GM18858 (cell line): Measurements from ENCODE around the gene KCNC1.

Experiments
- ATAC-seq: cut with Tn5 transposase; IDR thresholded peaks from one replicate; pipeline ENCODE4 v1.9.1; 2021; ENCODE audit not compliant: unreplicated experiment

Gene KCNC1

DNA sequence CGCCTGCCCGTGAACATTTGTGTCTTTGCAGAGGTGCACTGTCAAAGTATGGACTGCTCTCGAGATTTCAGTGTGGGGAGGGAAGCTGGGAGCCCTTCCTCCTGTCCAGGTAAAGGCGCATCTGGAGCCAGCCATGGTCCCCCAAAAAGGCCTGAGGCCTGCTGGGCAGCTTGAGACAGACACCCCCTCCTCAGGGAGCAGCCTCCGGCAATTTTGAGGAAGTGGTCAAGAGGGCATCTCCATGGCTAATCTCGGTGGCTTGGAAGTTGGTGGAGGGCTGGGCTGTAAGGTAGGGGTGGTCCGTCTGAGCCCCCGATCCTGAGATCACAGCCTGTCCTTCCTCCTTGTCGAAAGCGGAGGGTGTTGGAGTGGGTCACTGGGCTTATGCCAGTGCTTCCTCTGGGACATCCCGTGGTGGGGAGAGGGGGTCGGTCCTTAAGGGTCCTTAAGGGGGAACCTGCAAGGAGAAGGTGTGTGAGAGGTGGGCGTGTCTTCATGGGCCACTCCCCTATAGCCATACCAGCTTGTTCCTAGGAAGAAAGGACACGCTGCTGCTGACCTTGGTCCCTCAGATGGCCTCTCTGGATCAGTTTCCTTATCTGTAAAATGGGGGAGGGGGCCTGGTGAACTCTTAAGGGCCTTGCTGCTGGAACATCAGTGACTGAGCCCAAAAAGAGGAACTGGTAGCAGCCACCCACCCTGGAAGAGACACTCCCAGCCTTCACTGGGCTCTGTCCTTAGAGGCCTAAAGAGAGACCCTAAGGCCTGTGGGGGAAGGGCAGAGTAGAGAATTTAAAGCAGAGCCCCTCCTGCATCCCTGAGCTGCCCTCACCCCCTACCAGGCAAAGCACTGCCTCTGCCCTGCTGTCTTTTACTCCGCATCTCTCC lies 2.6 kb downstream of the KCNC1 start:
- no peak for ATAC-seq

GRCh38 chr11:17738151-17738973 lies 3.8 kb downstream of the KCNC1 start:
- no peak for ATAC-seq

- no peak for ATAC-seq
These were observed 5.4 kb downstream of the KCNC1 start for GRCh38 chr11:17739945-17740338.

- ATAC-seq = no peak
These were observed 6.2 kb downstream of the KCNC1 start for GRCh38 chr11:17740649-17741235.

DNA sequence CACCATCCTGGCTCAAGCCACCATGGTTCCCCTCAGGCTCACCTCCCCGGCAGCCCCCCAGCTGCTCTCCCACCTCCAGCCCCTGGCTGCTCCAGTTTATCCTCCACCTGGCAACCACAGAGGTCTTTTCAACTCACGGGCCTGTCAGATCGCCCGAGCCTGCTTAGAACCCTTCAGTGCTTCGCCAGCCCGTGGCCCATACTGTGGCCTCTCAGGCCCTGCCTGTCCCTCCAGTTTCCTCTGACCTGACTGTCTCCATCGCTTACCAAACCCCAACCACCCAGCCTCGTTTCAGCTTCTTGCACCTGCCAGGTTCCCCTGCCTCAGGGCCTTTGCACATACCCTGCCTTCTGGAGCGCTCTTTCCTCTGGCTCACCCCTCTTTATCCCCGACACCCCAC lies 6.9 kb downstream of the KCNC1 start:
- no peak for ATAC-seq

DNA sequence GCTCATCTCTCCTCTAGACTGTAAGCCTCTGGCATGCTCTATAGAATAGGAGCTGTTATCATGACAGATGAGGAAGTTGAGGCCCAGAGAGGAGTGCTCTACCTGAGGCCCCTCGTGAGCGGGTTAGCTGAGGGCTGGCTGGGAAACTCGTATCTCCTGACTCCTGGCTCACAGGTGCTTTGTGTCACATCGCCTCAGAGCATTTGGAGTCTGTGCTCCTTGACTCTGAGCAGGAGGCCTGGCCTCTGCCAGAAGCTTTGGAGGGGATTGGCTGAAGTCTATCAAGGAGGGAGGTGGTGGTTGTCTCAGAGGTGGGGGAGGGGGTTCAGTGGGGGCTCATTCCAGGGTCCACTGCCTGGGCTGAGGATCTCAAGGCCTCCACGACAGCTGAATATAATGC lies 7.4 kb downstream of the KCNC1 start:
- ATAC-seq = no peak

DNA sequence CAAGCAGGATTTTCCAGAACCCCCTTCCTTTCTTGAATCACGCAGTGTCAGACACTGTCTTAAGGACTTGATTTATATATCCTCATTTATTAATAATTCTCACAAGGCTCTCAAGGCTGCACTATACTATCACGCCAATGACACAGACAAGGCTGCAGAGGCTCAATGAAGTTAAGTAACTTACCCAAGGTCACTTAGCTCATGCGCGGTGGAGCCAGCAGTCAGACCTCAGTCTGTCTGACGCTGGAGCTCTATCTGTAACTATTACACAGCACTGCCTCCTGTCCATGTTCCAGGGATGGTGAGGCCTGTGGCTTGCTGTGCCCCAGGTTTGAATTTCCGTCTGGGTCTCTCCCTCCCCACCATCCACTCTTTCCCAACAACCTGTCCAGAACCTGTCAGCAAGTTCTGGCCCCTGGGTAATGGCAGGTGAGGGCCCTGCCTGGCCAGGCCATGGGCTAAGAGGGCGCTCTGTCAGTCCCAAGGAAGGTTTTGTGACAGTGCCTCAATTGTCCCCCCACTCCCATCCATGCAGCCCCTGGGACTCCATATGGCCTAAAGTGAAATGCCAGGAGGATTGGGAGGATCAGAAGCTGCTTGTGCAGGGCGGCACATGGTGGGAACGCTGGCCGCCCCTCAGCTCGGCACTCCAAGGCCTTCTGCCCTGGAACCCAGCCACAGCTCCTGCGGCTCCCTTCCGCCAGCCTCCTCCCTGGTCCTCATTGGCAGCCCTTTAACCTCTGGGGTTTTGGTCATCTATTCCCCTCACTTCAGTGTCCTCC lies 8.6 kb downstream of the KCNC1 start:
- ATAC-seq = no peak

DNA sequence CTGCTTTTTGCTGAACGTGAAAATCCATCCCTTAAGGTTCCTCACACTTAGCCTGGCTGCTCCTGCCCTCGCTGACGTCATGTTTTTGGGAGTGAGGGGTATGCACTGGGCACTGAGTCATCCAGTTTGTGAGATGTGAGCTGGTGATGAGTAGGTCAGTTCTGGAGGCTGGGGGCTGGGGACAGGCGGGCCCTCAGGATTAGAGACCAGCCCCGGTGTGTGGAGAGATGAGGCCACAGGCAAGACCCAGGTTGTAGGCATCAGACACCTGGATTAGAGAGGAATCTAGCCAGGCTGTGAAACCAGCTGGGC lies 9.2 kb downstream of the KCNC1 start:
- no peak for ATAC-seq

- no peak for ATAC-seq
These were observed 9.8 kb downstream of the KCNC1 start for GRCh38 chr11:17744151-17744940.

DNA sequence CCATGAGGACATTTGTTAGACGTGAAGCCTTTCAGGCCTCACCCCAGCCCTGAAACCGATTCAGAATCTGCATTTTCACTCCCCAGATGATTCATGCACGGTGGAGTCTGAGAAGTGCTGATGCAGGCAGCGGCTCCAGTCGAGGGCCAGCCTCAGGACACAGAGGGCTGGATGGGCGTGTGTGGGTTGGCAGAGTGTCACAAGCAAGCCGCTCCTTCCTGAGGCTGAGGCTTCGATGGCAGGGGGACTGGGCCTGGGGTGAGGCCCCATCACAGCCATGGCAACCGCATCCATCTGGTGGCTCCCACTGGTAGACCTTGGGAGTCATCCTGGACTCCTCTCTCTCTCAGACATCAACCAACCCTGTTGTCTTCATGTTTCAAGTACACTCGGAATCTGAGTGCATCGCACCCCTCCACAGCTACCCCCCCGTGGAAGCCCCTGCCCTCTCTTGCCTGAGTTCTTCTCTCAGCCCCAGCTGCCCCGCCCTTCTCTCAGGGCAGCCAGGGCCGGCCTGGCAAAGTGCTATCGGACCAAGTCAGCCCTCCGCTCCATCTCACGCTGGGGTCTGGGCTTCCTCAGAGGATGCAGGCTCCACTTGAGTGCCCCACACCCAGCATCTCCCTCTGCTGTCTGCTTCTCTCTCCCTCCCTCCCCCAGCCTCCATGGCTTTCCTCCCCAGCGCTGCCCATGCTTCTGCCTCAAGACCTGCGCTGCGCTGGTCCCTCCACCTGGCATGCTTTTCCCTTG lies 10.6 kb downstream of the KCNC1 start:
- no peak for ATAC-seq

DNA sequence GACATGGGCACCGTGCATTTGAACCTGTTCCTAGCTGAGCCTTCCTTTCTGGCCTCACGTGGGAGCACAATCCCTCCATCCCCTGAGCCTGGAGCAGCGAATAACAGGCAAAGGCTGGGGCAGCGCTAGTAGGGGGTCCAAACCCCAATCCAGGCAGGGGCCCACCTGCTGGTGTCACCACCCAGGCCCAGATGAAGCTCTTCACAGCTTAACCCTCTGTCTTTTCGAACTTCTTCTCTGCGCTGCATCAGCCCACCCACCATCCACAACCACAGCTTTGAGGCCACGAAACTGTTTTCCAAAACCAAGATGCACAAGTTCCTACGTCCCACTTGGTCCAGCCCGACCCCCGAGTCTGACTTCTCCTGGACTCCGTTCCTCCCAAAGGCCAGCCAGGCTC lies 11.5 kb downstream of the KCNC1 start:
- ATAC-seq = no peak

- ATAC-seq = no peak
These were observed 12.8 kb downstream of the KCNC1 start for GRCh38 chr11:17747131-17747955.

DNA sequence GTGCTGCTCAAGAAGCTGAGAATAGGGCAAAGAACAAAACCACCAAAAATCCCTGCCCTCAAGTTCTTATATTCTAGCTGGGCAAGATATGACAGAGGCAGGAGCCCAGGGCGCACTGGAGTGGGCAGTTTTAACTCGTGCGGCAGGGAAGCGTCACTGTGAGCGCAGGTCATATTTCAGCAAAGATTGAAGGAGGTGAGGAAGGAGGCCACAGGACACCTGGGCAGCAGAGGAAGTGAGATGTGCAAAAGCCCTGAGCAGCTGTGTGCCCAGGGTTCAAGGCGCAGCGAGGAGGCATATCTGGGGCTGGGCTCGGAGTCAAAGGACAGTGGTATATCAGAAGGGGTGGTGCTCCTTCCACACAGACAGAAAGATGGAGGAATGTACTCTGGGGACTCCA lies 13.5 kb downstream of the KCNC1 start:
- no peak for ATAC-seq

GRCh38 chr11:17748761-17749721 lies 14.5 kb downstream of the KCNC1 start:
- ATAC-seq = no peak

DNA sequence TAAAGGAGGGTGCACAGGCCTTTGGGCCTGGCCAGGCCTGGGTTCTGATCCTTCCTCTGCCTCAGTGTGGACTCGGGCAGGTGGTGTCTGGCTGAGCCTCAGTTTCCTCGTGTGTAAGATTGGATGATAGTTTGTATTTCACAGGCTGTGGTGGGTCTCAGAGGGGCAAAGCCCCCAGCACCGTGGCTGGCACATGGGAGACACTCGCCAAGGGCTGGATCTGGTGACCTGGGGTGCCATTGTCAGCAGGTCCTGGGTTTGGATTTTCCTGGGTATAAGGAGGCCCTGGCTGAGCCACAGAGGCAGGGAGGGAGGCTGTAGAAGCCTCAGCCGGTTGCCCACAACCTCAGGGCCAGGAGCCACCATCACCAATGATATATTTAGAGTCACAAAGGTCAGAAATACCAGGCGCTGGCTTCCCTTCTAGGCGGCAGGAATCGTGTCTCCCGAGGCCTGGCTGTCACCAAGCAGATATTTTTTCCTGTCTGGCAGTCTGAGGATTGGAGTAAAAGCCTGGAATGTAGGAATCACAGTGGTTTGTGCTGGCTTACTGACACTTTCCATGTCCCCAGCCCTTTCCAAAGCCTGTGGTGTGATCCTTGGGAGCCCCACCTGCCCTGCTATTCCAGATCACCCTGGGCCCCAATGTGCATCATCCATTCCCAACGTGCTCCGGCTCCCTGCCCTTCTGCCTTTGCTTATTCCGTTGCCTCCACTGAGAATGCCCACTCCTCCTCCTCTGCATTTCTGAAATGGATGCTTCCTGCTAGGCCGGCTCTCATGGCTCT lies 15.6 kb downstream of the KCNC1 start:
- ATAC-seq = no peak

- ATAC-seq = no peak
These were observed 16.2 kb downstream of the KCNC1 start for GRCh38 chr11:17750801-17751165.

- no peak for ATAC-seq
These were observed 17.0 kb downstream of the KCNC1 start for GRCh38 chr11:17751558-17751957.
